ENCODE measurements around the gene C1QL4.
"Not testable (repeated sequence)": the region's sequence is repeated elsewhere in the genome, so short reads cannot be mapped to it uniquely, and the experiment has no call there.

C1QL4 gene

DNA sequence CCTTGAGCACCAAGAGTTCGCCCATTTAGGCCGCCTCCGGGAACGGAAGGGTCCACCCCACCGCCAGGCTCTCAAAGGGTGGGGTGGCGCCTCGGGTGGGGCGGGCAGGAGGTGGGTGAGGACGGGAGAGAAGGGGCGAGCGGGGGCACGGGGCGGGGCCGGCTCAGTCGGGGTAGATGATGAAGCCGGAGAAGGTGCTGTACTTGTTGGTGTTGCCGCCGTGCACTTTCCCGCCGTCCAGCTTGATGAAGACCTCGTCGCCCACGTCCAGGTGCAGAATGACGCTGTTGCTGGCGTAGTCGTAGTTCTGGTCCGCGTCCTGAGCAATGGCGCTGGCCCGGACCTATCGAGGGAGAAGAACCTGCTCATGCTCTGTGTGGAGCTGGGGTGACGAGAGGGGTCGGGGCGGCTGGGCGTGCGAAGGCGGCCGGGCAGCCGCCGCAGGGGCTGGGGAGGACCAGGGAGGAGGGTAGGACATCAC is 4.1 kb downstream of the C1QL4 start:
- no peak for DNase-seq

DNA sequence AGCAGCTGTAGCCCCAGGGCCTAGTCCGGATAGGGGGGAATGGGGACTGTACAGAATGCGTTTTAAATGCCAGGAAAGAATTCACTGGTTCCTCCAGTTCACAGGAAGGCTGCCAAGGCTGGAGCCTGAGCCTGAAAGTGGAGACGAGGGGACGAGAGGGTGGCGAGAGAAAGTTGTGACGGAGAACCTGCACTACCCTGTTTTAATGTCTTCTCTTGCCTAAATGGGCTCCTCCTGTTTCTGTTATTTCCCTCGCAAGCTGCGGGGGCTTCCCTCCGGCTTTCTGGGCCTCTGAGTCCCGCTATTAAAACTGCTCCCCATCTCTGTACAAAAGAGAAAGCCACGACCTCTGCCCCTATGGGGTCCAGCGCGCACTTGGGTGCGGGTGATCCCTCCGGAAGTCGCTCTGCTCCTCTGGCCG is 4.5 kb downstream of the C1QL4 start:
- no peak for DNase-seq

DNA sequence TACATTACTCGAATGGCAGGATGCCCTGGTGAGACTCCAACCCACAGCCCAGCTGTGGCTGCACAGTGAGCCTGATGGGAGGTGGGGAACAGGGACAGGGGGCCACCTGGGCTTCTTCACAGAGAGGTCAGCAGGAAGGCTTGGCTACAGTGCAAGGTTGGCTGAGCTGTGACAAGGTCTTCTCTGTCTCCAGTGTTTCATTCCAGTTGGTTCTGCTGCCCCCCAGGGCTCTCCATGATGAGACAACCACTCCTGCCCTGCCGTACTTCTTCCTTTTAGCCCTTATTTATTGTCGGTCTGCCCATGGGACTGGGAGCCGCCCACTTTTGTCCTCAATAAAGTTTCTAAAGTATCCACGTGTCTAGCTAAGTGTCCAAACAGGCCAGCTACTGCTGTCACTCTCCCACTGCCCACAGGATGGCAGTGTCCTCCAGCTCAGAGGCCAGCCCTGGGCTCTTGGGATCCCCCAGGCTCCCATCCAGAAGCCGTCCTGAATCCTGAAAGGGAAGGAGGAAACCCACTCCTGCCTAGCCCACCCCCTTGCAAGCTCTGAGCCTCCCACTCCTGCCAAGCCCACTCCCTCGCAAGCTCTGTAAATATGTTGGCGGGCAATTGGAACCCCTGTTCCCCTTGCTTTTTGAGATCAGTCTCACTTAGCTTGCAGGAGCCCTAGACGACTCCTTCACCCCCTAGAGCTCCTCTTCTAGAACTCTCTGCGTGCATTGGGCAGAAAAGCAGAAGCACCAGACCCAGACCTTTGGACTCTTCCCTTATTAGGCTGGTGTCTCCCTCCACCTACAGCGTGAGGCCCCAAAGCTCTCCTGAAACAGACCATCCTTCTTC is 5.4 kb downstream of the C1QL4 start:
- DNase-seq = no peak

DNA sequence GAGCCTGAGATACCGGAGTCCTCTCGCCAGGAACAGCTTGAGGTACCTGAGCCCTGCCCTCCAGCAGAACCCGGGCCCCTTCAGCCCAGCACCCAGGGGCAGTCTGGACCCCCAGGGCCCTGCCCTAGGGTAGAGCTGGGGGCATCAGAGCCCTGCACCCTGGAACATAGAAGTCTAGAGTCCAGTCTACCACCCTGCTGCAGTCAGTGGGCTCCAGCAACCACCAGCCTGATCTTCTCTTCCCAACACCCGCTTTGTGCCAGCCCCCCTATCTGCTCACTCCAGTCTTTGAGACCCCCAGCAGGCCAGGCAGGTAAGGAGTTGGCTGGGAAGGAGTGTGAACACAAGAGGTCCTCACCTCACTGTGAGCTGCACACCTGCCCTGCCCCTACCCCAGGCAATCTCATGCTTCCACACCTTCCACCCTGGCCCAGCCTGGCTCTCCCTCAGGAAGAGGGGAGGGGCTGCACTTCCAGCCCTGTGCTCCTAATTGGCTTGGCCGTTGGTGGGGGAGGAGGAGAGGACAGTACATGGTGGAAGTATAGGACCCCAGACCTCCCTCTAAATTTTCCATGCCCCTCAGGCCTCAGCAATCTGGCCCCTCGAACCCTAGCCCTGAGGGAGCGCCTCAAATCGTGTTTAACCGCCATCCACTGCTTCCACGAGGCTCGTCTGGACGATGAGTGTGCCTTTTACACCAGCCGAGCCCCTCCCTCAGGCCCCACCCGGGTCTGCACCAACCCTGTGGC is 6.2 kb downstream of the C1QL4 start:
- DNase-seq = no peak

DNA sequence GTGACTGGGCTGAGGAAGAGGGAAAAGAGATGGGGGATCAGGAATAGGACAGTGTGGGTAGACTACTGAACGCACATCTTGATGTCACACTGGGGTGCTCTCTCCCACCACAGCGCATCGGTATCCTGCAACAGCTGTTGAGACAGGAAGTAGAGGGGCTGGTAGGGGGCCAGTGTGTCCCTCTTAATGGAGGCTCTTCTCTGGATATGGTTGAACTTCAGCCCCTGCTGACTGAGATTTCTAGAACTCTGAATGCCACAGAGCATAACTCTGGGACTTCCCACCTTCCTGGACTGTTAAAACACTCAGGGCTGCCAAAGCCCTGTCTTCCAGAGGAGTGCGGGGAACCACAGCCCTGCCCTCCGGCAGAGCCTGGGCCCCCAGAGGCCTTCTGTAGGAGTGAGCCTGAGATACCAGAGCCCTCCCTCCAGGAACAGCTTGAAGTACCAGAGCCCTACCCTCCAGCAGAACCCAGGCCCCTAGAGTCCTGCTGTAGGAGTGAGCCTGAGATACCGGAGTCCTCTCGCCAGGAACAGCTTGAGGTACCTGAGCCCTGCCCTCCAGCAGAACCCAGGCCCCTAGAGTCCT is 6.9 kb downstream of the C1QL4 start:
- DNase-seq = no peak

DNA sequence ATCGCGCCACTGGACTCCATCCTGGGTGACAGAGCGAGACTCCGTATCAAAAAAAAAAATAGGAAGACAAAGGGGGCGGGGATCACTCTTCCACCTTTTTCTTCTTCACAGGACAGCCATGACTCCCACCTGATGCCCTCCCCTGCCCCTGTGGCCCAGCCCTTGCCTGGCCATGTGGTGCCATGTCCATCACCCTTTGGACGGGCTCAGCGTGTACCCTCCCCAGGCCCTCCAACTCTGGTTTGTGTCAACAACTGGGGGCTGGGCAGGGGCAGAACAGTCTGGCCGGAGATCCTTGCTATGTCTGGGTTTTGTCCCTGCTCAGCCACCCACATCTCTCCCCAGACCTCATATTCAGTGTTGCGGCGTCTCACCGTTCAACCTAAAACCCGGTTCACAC is 8.2 kb downstream of the C1QL4 start:
- DNase-seq = no peak

DNA sequence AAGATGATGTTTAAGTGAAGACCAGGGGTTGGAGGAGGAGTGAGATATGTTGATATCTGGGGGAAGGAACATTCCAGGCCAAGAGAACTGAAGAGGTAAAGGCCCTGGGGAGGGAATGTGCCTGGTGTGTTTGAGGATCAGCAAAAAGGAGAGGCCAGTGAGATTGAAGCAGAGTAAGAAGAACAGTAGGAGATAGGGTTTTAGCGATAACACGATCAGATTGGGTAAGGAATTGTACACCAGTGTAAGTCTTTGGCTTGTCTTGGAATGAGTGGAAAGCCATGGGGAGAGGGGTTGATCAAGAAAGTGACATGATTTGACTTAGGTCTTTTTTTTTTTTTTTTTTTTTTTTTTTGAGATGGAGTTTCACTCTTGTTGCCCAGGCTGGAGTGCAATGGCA is 9.1 kb downstream of the C1QL4 start:
- no peak for DNase-seq

DNA sequence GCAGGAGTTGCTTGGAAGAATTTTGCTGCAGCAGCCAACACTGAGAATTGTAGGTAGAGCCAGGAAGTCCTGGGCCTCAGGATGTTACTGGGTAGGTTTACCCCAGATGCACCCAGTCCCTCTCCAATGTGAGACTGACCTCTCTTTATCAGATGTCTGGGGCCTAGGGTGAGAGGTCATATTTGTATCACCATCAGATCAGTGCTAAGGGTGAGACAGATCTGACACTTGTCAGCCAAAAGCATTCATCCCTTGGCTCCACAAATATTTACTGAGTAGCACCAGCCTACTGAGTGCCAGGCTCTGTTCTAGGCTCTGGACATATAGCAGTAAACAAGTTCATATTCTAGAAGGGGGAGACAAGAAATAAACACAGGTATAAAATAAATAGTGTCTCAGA is 9.6 kb downstream of the C1QL4 start:
- DNase-seq = no peak

DNA sequence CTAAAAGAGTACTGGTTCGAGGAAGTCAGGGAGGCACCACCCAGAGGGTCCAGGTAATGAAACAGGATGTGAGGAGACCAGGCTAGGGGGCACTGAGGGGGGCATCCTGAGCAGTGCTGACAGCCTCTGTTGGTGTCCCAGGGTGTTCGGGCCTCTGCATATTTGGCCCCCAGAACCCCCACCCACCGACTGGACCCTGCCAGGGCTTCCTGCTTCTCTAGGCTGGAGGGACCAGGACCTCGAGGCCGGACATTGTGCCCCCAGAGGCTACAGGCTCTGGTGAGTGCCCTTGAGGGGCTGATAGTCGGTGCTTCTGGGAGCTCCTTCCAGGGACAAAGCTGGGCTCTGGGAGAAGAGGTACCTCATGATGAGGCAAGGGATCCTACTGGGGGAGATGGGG is 11.4 kb downstream of the C1QL4 start:
- DNase-seq = no peak

DNA sequence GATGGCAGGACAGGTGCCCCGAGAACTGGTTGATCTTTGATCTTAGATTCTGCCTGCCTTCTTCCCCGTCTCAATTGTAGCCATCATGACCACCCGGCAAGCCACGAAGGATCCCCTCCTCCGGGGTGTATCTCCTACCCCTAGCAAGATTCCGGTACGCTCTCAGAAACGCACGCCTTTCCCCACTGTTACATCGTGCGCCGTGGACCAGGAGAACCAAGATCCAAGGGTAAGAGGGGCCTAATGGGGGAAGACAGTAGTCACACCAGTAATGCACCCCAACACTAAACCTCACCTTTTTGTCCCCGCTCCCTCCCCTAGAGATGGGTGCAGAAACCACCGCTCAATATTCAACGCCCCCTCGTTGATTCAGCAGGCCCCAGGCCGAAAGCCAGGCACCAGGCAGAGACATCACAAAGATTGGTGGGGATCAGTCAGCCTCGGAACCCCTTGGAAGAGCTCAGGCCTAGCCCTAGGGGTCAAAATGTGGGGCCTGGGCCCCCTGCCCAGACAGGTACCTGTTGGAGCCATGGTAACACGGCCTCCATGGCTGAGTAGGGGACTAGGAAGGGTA is 13.4 kb downstream of the C1QL4 start:
- no peak for DNase-seq

DNA sequence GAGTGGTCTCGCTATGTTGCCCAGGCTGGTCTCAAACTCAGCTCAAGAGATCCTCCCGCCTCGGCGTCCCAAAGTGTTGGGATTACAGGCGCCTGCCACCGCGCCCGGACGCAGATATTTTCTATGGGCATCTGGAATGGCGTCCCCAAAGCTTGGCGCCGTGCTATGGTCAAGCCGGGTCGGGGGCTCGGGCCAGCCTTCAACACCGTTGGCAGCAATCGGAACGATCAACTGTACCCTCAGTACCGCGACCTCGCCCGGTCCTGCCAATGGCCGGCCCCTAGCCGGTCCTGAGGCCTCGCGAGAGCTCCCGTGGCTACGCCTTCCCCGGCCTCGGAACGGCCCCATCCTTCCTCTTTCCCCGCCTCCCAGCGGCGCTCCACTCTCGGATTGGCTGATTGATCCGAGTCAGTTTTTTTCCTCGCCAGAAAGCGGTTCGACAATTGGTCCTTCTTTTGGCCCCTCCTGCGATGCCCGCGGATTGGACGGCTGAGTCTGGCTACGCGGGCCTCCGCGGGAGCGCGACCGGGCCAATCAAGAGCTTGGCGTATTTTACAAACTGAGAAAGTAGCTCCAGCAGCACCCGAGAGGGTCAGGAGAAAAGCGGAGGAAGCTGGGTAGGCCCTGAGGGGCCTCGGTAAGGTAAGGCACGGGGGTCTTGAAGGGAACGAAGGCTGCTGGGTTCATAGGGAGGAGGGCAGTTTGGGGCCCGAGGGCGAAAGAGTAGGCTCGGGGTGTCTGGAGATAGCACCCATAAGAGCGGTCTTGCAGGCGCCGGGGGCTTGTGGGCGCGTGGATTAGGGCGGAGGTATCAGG is 14.1 kb downstream of the C1QL4 start, which contains the start of gene TROAP:
TROAP (plus strand) TSS at position 548 of the 816 bp plus-strand sequence. CDS start 354 bp downstream, outside the sequence.
- DNase-seq = peak; percentile 96

DNA sequence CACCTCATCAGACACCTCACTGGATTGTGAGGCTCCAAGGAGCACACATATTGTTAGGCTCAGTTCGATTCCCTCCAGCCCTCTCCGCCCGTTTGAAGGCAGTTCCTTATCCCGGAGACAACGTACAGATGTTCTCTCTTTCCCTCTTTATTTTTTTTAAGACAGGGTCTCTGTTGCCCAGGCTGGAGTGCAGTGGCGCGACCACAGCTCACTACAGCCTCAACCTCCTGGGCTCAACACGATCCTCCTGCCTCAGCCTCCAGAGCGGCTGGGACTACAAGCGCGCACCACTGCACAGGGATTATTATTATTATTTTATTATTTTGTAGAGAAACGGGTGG is 14.7 kb downstream of the C1QL4 start:
- DNase-seq = no peak

DNA sequence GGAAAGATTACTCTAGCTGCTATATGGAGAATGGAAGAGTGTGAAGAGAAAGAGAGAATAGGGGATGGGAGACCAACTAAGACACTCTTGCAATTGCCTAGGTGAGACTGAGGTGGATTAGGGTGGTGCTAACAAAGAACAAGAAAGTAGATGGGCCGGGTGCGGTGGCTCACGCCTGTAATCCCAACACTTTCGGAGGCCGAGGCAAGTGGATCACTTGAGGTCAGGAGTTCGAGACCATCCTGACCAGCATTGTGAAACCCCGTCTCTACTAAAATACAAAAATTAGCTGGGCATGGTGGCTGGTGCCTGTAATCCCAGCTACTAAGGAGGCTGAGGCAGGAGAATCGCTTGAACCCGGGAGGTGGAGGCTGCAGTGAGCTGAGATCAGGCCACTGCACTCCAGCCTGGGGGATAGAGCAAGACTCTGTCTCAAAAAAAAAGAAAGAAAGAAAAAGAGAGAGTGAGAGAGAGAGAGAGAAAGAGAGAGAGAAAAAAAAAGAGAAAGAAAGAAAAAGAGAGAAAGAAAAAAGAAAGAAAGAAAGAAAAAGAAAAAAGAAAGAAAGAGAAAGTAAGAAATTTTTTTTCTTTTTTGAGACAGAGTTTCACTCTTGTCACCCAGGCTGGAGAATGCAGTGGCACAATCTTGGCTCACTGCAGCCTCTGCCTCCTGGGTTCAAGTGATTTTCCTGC is 16.4 kb downstream of the C1QL4 start:
- DNase-seq = not testable (repeated sequence)

DNA sequence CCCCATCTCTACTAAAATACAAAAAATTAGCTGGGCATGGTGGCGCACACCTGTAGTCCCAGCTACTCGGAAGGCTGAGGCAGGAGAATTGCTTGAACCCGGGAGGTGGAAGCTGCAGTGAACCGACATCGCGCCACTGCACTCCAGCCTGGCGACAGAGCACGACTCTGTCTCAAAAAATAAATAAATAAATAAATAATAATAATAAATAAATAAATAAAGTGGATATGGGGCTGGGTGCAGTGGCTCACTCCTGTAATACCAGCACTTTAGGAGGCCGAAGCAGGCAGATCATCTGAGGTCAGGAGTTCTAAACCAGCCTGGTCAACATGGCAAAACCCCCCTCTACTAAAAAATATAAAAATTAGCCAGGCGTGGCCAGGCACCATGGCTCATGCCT is 19.9 kb downstream of the C1QL4 start:
- DNase-seq = not testable (repeated sequence)

DNA sequence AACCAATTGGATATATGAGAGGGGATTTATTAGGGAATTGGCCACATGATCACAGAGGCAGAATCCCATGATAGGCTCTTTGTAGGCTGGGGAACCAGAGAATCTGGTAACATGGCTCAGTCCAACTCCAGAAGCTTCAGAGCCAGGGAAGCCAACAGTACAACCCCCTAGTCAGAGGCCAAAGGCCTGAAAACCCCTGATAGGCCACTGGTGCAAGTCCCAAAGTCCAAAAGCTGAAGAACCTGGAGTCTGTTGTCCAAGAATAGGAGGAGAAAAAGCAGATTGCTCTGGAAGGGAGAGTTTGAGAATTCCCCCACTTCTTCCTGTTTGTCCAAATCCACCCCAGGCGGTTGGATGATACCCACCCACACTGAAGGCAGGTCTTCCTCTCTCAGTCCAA is 22.2 kb downstream of the C1QL4 start:
- no peak for DNase-seq

DNA sequence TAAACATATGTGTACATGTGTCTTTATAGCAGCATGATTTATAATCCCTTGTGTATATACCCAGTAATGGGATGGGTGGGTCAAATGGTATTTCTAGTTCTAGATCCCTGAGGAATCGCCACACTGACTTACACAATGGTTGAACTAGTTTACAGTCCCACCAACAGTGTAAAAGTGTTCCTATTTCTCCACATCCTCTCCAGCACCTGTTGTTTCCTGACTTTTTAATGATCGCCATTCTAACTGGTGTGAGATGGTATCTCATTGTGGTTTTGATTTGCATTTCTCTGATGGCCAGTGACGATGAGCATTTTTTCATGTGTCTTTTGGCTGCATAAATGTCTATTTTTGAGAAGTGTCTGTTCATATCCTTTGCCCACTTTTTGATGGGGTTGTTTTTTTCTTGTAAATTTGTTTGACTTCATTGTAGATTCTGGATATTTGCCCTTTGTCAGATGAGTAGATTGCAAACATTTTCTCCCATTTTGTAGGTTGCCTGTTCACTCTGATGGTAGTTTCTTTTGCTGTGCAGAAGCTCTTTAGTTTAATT is 26.5 kb downstream of the C1QL4 start:
- DNase-seq = not testable (repeated sequence)

DNA sequence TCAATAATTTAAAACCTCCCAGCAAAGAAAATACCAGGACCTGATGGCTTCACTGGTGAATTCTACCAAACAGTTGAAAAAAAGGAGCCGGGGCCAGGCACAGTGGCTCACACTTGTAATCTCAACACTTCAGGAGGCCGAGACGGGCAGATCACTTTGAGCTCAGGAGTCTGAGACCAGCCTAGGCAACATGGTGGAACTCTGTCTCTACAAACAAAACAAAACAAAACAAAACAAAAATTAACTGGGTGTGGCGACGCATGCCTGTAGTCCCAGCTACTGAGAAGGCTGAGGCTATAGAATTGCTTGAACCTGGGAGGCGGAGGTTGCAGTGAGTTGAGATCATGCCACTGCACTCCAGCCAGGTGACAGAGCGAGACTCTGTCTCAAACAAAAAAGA is 27.6 kb downstream of the C1QL4 start:
- no peak for DNase-seq

DNA sequence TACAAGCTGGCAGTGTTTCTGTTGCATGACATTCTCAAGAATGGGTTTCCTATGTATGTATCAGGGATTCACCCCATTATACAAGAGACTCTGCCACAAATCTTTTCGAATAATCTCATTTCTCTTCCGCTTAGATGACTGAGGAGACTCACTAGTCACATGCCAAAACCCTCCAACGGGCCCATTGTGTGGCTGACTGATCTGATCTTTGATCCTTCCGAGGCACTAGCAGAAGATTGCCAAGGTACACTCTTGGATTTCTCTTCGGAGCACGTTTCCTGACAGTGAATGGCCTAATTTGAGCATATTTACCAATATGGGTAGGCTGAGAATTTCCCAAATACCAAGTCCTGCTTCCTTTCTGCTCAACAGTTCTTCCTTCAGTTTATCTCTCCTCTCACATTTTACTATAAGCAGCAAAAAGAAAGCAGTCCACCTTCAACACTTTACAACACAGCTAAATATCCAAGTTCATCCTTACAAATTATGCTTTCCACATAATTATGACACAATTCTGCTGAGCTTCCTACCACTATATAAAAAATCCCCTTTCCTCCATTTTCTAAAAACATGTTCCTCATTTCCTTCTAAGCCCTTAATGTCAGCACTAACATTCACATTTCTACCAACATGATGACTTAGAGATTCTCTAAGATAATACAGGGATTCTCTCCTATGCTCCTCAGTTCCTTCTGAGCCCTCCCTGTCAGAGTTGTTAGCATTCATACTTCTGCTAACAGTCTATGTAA is 31.1 kb downstream of the C1QL4 start:
- DNase-seq = no peak

DNA sequence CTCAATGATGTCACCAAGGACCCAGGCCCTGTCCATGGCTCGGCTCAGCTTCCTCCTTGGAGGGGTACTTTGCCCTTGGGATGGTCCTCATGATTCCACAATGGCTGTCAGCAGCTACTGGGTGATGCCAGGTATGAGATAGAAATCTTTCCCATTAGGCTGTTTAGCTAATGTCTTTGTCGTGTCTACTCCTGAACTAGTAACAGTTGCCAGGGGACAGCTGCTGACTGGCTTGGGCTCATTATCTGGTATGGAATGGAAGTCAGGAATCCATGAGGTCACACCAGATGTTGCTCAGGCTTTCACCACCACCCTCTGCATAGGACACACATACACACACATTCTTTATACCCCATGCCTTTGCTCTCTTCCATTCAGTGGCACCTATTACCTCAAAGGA is 32.8 kb downstream of the C1QL4 start:
- DNase-seq = no peak

DNA sequence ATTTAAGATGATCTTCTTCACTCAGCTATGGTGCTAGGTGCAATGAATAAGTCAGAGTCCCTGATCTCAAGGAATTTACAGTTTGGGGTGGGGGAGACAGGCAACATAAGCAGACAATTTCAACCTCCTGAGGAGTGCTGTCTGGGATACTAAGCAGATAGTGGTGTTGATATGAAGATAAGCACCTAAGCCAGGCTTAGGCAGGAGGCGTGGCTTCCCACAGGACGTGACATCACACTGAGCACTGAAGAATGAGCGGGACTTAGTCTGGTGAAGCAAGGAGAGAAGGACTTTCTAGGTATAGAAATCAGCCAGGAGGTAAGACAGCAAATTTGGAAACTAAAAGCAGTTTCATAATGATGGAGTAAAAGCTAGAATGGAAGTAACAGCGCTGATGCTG is 35.2 kb downstream of the C1QL4 start:
- no peak for DNase-seq

DNA sequence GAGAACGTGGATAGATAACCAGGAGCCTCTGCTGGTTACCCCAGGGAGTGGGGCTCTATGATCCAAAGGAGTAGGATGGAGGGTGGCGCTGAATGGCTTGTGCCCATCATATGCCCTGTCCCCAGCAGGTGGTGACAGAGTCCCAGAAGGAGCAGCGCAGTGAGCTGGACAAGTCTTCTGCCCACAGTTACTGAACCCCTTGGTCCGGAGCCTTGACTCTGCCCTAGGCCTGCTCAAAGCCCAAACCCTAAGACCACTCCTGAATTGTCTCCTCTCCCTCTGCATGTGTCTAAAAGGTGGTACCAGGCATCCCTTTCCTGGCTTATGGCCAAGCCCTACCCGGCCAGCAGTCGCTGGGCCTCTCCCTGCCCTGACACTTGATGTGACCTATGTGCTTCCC is 38.8 kb downstream of the C1QL4 start:
- DNase-seq = no peak
